ENCODE measurements around the gene ZSCAN31.

Gene ZSCAN31

GRCh38 chr6:28353981-28354676 lies 18.2 kb upstream of the ZSCAN31 start:
- DNase-seq (ENCODE audit: low read depth, low spot score) = peak; percentile 24
- in situ Hi-C loops (cut with HindIII; ENCODE audit: low sequenced_read_pairs) = no loop called here
- no peak for TF ChIP-seq CTCF (IDR thresholded peaks at IDR 0.05; ENCODE audit: low read depth, low read length)
- no peak overlapping the region for H3K4me3 ChIP-seq (ENCODE audit: low read depth, low read length)

GRCh38 chr6:28353356-28353755 lies 17.4 kb upstream of the ZSCAN31 start:
- no peak overlapping the region for H3K4me3 ChIP-seq (ENCODE audit: low read depth, low read length)
- TF ChIP-seq CTCF (IDR thresholded peaks at IDR 0.05; ENCODE audit: low read depth, low read length) = no peak
- DNase-seq (ENCODE audit: low read depth, low spot score) = no peak
- in situ Hi-C loops (cut with HindIII; ENCODE audit: low sequenced_read_pairs) = no loop called here

GRCh38 chr6:28351493-28351925 lies 15.6 kb upstream of the ZSCAN31 start:
- DNase-seq (ENCODE audit: low read depth, low spot score) = no peak
- TF ChIP-seq CTCF (IDR thresholded peaks at IDR 0.05; ENCODE audit: low read depth, low read length) = no peak
- in situ Hi-C loops (cut with HindIII; ENCODE audit: low sequenced_read_pairs) = no loop called here
- no peak overlapping the region for H3K4me3 ChIP-seq (ENCODE audit: low read depth, low read length)

- no peak for TF ChIP-seq CTCF (IDR thresholded peaks at IDR 0.05; ENCODE audit: low read depth, low read length)
- no peak for DNase-seq (ENCODE audit: low read depth, low spot score)
- in situ Hi-C loops (cut with HindIII; ENCODE audit: low sequenced_read_pairs) = no loop called here
- no peak overlapping the region for H3K4me3 ChIP-seq (ENCODE audit: low read depth, low read length)
Measured at GRCh38 chr6:28351087-28351486, 15.1 kb upstream of the ZSCAN31 start.

- in situ Hi-C loops (cut with HindIII; ENCODE audit: low sequenced_read_pairs) = no loop called here
- H3K4me3 ChIP-seq (ENCODE audit: low read depth, low read length) = peak within 1 kb of the TSS; percentile 88
- peak; percentile 81 for DNase-seq (ENCODE audit: low read depth, low spot score)
- TF ChIP-seq CTCF (IDR thresholded peaks at IDR 0.05; ENCODE audit: low read depth, low read length) = no peak
Measured at GRCh38 chr6:28349892-28350737, 14.2 kb upstream of the ZSCAN31 start, which contains the start of gene ZKSCAN3. Gene ZKSCAN3, plus strand, starts transcription at chr6:28349947. Its CDS starts 9,640 bp downstream, at chr6:28359587.

- no peak for TF ChIP-seq CTCF (IDR thresholded peaks at IDR 0.05; ENCODE audit: low read depth, low read length)
Measured at GRCh38 chr6:28349344-28349891, 13.5 kb upstream of the ZSCAN31 start.

More at GRCh38 chr6:28349344-28349891, 13.5 kb upstream of the ZSCAN31 start:
- peak overlapping the region; percentile 88 for H3K4me3 ChIP-seq (ENCODE audit: low read depth, low read length)
- in situ Hi-C loops (cut with HindIII; ENCODE audit: low sequenced_read_pairs) = no loop called here
- no peak for DNase-seq (ENCODE audit: low read depth, low spot score)

All from astrocyte of the spinal cord (primary cell).